ENCODE measurements around the gene EPYC.

Gene EPYC

GRCh38 chr12:90921536-90921935 lies 83.2 kb downstream of the EPYC start:
- no peak for DNase-seq
- Histone ChIP-seq H2BK120ac (ENCODE audit: low read depth, low read length) (no peak overlapping the region), H3K4ac (ENCODE audit: low read depth in 1 of 2, low read length in 2 of 2) (no peak overlapping the region), H2AK5ac (ENCODE audit: low read length, severe bottlenecking) (no peak overlapping the region), H3K9ac (ENCODE audit: low read length) (peak overlapping the region; percentile 80), H3K27ac (ENCODE audit: low read length, poor library complexity, severe bottlenecking) (no peak overlapping the region), H2BK5ac (ENCODE audit: low read depth, low read length, poor library complexity, severe bottlenecking) (no peak overlapping the region), H3K9me3 (ENCODE audit: control insufficient read depth, low read length) (no peaks in the 10 kb centered on the region), H3K36me3 (ENCODE audit: control insufficient read depth in 1 of 2, insufficient read depth in 2 of 2, low read depth in 1 of 2, low read length in 2 of 2) (no peaks in the 10 kb centered on the region), H4K91ac (ENCODE audit: low read length) (no peak overlapping the region), H3K4me3 (ENCODE audit: insufficient read depth in 1 of 2, low read depth in 1 of 2, low read length in 2 of 2) (no peak overlapping the region), H2BK12ac (ENCODE audit: low read length in 2 of 2) (no peak overlapping the region), H3K14ac (ENCODE audit: low read length in 2 of 2) (no peak overlapping the region), H3K4me2 (ENCODE audit: low read length, poor library complexity, severe bottlenecking) (no peak overlapping the region), H3K27me3 (ENCODE audit: control insufficient read depth in 1 of 2, insufficient read depth in 1 of 2, low read length in 2 of 2) (no peaks in the 10 kb centered on the region), H3K79me1 (replicated peaks; ENCODE audit: low read length, poor library complexity, severe bottlenecking) (no peaks in the 10 kb centered on the region), H3K18ac (ENCODE audit: low read depth in 1 of 2, low read length in 2 of 2) (no peak overlapping the region), H3K23ac (ENCODE audit: low read length in 2 of 2) (no peak overlapping the region), H3K4me1 (ENCODE audit: control insufficient read depth, insufficient read depth, low read depth, low read length) (no peaks in the 10 kb centered on the region), H4K8ac (ENCODE audit: low read length) (no peak overlapping the region), H2BK15ac (ENCODE audit: low read depth, poor library complexity, severe bottlenecking) (no peak overlapping the region), H2AFZ (ENCODE audit: low read depth, low read length) (no peak overlapping the region)
- WGBS, result 100% methylated on average over 1 of the region's 1 CpG

GRCh38 chr12:90920222-90920621 lies 84.5 kb downstream of the EPYC start:
- H3K79me1 ChIP-seq (replicated peaks; ENCODE audit: low read length, poor library complexity, severe bottlenecking), result no peaks in the 10 kb centered on the region
- H2BK15ac ChIP-seq (ENCODE audit: low read depth, poor library complexity, severe bottlenecking), result no peak overlapping the region
- no peak overlapping the region for H3K23ac ChIP-seq (ENCODE audit: low read length in 2 of 2)
- H4K91ac ChIP-seq (ENCODE audit: low read length), result no peak overlapping the region
- H3K14ac ChIP-seq (ENCODE audit: low read length in 2 of 2), result no peak overlapping the region
- H3K4ac ChIP-seq (ENCODE audit: low read depth in 1 of 2, low read length in 2 of 2), result no peak overlapping the region
- no peak overlapping the region for H2BK120ac ChIP-seq (ENCODE audit: low read depth, low read length)
- WGBS, result no CpG with 5 or more reads among the region's 1 CpG
- no peak overlapping the region for H4K8ac ChIP-seq (ENCODE audit: low read length)
- no peak overlapping the region for H2AK5ac ChIP-seq (ENCODE audit: low read length, severe bottlenecking)
- no peak overlapping the region for H2BK12ac ChIP-seq (ENCODE audit: low read length in 2 of 2)
- no peak overlapping the region for H3K27ac ChIP-seq (ENCODE audit: low read length, poor library complexity, severe bottlenecking)
- no peak overlapping the region for H3K4me2 ChIP-seq (ENCODE audit: low read length, poor library complexity, severe bottlenecking)
- no peaks in the 10 kb centered on the region for H3K4me1 ChIP-seq (ENCODE audit: control insufficient read depth, insufficient read depth, low read depth, low read length)
- DNase-seq, result no peak
- H2AFZ ChIP-seq (ENCODE audit: low read depth, low read length), result no peak overlapping the region
- H3K4me3 ChIP-seq (ENCODE audit: insufficient read depth in 1 of 2, low read depth in 1 of 2, low read length in 2 of 2), result no peak overlapping the region
- H3K18ac ChIP-seq (ENCODE audit: low read depth in 1 of 2, low read length in 2 of 2), result no peak overlapping the region
- H3K36me3 ChIP-seq (ENCODE audit: control insufficient read depth in 1 of 2, insufficient read depth in 2 of 2, low read depth in 1 of 2, low read length in 2 of 2), result no peaks in the 10 kb centered on the region
- no peaks in the 10 kb centered on the region for H3K9me3 ChIP-seq (ENCODE audit: control insufficient read depth, low read length)
- no peak overlapping the region for H3K9ac ChIP-seq (ENCODE audit: low read length)
- no peaks in the 10 kb centered on the region for H3K27me3 ChIP-seq (ENCODE audit: control insufficient read depth in 1 of 2, insufficient read depth in 1 of 2, low read length in 2 of 2)
- no peak overlapping the region for H2BK5ac ChIP-seq (ENCODE audit: low read depth, low read length, poor library complexity, severe bottlenecking)

- Histone ChIP-seq H3K4me2 (ENCODE audit: low read length, poor library complexity, severe bottlenecking) (no peak overlapping the region), H3K4me3 (ENCODE audit: insufficient read depth in 1 of 2, low read depth in 1 of 2, low read length in 2 of 2) (no peak overlapping the region), H3K23ac (ENCODE audit: low read length in 2 of 2) (no peak overlapping the region), H4K91ac (ENCODE audit: low read length) (no peak overlapping the region), H2AK5ac (ENCODE audit: low read length, severe bottlenecking) (no peak overlapping the region), H3K27ac (ENCODE audit: low read length, poor library complexity, severe bottlenecking) (no peak overlapping the region), H2BK15ac (ENCODE audit: low read depth, poor library complexity, severe bottlenecking) (no peak overlapping the region), H4K8ac (ENCODE audit: low read length) (no peak overlapping the region), H2AFZ (ENCODE audit: low read depth, low read length) (no peak overlapping the region), H3K9ac (ENCODE audit: low read length) (no peak overlapping the region), H3K79me1 (replicated peaks; ENCODE audit: low read length, poor library complexity, severe bottlenecking) (no peaks in the 10 kb centered on the region), H3K4ac (ENCODE audit: low read depth in 1 of 2, low read length in 2 of 2) (no peak overlapping the region), H3K27me3 (ENCODE audit: control insufficient read depth in 1 of 2, insufficient read depth in 1 of 2, low read length in 2 of 2) (no peaks in the 10 kb centered on the region), H3K9me3 (ENCODE audit: control insufficient read depth, low read length) (no peaks in the 10 kb centered on the region), H3K36me3 (ENCODE audit: control insufficient read depth in 1 of 2, insufficient read depth in 2 of 2, low read depth in 1 of 2, low read length in 2 of 2) (no peaks in the 10 kb centered on the region), H3K14ac (ENCODE audit: low read length in 2 of 2) (no peak overlapping the region), H3K4me1 (ENCODE audit: control insufficient read depth, insufficient read depth, low read depth, low read length) (no peaks in the 10 kb centered on the region), H2BK12ac (ENCODE audit: low read length in 2 of 2) (no peak overlapping the region), H2BK5ac (ENCODE audit: low read depth, low read length, poor library complexity, severe bottlenecking) (no peak overlapping the region), H2BK120ac (ENCODE audit: low read depth, low read length) (no peak overlapping the region), H3K18ac (ENCODE audit: low read depth in 1 of 2, low read length in 2 of 2) (no peak overlapping the region)
- DNase-seq, result no peak
- no CpG with 5 or more reads among the region's 2 CpGs for WGBS
Observed at GRCh38 chr12:90917431-90917830, 87.3 kb downstream of the EPYC start.

DNA sequence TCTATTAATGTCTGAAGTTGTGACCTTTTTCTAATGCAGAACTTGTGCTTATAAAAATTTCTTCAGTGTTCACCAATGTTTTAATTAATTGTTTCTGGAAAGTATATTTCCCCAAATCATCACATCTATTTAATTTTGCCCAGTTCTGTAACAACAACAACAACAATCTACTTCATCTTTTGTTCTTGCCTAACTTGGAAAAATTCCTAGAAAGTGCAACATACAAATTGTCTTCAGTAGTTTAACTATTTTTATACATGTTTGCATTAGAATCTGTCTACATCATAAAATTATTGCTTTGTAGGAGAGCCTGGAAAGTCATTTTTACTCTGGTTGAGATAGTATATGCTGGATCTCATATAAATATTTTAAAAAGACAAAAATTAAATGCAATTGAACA lies 88.3 kb downstream of the EPYC start:
- Histone ChIP-seq H2BK12ac (ENCODE audit: low read length in 2 of 2) (no peak overlapping the region), H3K18ac (ENCODE audit: low read depth in 1 of 2, low read length in 2 of 2) (no peak overlapping the region), H3K14ac (ENCODE audit: low read length in 2 of 2) (no peak overlapping the region), H2AFZ (ENCODE audit: low read depth, low read length) (no peak overlapping the region), H3K27me3 (ENCODE audit: control insufficient read depth in 1 of 2, insufficient read depth in 1 of 2, low read length in 2 of 2) (no peaks in the 10 kb centered on the region), H3K4me2 (ENCODE audit: low read length, poor library complexity, severe bottlenecking) (no peak overlapping the region), H3K4me3 (ENCODE audit: insufficient read depth in 1 of 2, low read depth in 1 of 2, low read length in 2 of 2) (no peak overlapping the region), H3K9ac (ENCODE audit: low read length) (no peak overlapping the region), H2BK5ac (ENCODE audit: low read depth, low read length, poor library complexity, severe bottlenecking) (no peak overlapping the region), H3K79me1 (replicated peaks; ENCODE audit: low read length, poor library complexity, severe bottlenecking) (no peaks in the 10 kb centered on the region), H4K8ac (ENCODE audit: low read length) (no peak overlapping the region), H4K91ac (ENCODE audit: low read length) (no peak overlapping the region), H3K4me1 (ENCODE audit: control insufficient read depth, insufficient read depth, low read depth, low read length) (no peaks in the 10 kb centered on the region), H2AK5ac (ENCODE audit: low read length, severe bottlenecking) (no peak overlapping the region), H3K9me3 (ENCODE audit: control insufficient read depth, low read length) (no peaks in the 10 kb centered on the region), H3K4ac (ENCODE audit: low read depth in 1 of 2, low read length in 2 of 2) (no peak overlapping the region), H3K36me3 (ENCODE audit: control insufficient read depth in 1 of 2, insufficient read depth in 2 of 2, low read depth in 1 of 2, low read length in 2 of 2) (no peaks in the 10 kb centered on the region), H3K27ac (ENCODE audit: low read length, poor library complexity, severe bottlenecking) (no peak overlapping the region), H2BK120ac (ENCODE audit: low read depth, low read length) (no peak overlapping the region), H2BK15ac (ENCODE audit: low read depth, poor library complexity, severe bottlenecking) (no peak overlapping the region), H3K23ac (ENCODE audit: low read length in 2 of 2) (no peak overlapping the region)
- no peak for DNase-seq
